Fibroblast of mammary gland (primary cell): ENCODE measurements around the gene MRGPRE.

Experiments
- DNase-seq: peaks from one replicate; pipeline ENCODE4 v3.0.0-alpha.2; 2010; ENCODE audit warnings: low read depth
- H3K4me3 ChIP-seq: 2 replicates; pipeline ENCODE4 v1.5.1; 2011; ENCODE audit warnings: low read depth, mild to moderate bottlenecking, low read length, moderate library complexity; ENCODE audit not compliant: control insufficient read depth
- TF ChIP-seq, protein P1 (sequence below): conservative IDR thresholded peaks from 2 replicates; pipeline ENCODE4 v1.5.1; 2011; ENCODE audit warnings: low read depth, low read length, inconsistent platforms; ENCODE audit not compliant: control insufficient read depth, insufficient read depth

The MRGPRE gene

DNA sequence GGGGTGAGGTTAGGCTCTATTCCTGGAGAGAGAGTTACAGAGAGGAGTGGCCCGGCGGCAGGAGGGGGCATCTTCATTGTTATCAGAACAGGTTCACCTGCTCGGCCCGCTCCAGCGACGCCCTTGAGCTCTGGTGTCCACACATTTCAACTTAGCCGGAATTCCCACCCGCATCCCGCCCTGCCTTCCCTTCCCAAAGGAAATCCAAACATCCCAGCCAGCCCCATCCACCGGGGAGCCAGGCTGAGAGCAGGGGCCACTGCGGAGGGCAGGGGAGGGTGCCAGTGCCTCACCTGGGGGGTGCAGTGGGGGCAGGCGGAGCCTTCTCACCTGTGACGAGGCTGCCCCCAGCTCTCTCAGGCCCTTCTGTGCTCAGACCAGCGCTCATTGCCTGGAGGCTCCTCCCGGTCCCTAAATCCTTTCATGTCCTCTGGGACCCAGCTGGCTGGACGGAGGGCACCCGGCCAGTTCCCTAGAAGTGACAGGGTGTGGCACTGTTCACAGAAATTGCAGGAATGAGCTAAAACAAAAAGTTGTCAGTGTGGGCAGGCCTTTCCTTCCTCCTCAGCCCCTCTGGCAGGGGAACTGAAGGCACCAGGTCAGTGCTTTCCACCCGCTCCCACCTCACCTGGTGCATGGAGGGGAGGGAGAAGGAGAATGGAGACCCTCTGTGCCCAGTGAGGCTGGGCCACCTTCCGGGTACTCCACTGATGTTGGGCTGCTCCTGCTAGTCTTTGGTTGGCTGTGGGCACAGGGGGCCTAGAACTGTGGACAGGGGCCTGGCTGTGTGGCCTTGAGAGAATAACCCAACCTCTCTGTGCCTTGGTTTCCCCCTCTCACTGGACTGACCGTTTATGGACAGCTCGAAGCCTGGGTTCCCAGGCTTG lies 11.5 kb downstream of the MRGPRE start:
- no peak for DNase-seq
- no peak overlapping the region for H3K4me3 ChIP-seq
- TF ChIP-seq, protein P1, sequence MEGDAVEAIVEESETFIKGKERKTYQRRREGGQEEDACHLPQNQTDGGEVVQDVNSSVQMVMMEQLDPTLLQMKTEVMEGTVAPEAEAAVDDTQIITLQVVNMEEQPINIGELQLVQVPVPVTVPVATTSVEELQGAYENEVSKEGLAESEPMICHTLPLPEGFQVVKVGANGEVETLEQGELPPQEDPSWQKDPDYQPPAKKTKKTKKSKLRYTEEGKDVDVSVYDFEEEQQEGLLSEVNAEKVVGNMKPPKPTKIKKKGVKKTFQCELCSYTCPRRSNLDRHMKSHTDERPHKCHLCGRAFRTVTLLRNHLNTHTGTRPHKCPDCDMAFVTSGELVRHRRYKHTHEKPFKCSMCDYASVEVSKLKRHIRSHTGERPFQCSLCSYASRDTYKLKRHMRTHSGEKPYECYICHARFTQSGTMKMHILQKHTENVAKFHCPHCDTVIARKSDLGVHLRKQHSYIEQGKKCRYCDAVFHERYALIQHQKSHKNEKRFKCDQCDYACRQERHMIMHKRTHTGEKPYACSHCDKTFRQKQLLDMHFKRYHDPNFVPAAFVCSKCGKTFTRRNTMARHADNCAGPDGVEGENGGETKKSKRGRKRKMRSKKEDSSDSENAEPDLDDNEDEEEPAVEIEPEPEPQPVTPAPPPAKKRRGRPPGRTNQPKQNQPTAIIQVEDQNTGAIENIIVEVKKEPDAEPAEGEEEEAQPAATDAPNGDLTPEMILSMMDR: no peak

GRCh38 chr11:3220101-3220500 lies 12.1 kb downstream of the MRGPRE start:
- DNase-seq: no peak
- TF ChIP-seq, protein P1: no peak
- no peak overlapping the region for H3K4me3 ChIP-seq

GRCh38 chr11:3219281-3219892 lies 12.8 kb downstream of the MRGPRE start:
- no peak overlapping the region for H3K4me3 ChIP-seq
- DNase-seq: no peak
- TF ChIP-seq, protein P1: no peak

DNA sequence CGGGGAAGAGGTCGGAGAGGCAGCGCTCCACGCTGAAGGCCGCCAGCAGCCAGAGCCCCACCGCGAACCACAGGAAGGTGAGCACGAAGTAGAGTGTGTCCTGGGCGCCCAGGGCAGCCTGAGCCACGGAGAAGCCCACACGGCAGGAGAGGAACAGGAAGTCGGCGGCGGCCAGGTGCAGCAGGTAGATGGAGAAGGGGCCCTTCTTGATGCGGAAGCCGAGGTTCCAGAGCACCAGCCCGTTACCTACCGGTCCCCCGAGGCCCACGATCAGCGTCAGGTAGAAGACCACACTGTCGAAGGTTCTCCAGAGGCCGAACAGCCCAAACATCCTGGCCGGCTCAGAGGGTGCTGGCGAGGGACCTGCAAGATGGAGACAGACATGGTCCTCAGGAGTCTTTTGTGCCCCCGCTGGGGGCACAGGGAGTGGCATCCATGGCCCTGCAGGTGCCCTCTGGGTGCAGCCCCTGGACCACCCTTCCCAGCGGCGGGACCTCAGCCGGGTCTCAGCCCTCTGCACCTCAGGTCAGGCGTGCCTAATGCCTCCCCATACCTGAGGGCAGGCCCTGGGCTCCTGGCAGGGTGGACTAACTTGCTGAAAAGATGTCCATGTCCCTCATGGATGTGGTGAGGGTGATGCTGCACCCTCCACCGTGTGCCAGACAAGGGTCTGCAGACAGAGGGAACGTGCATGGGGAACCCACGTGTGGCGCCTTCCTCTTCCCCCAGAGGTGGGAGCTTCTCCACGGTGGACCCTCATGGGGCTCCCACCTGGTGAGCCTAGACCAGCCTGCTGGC lies 13.5 kb downstream of the MRGPRE start, which contains the start of gene MRGPRG:
Gene MRGPRG, minus strand, starts transcription at position 331 of the 798 bp plus-strand sequence. Its CDS starts 0 bp downstream, at position 331.
- DNase-seq: no peak
- TF ChIP-seq, protein P1: no peak
- H3K4me3 ChIP-seq: no peak within 1 kb of the TSS

GRCh38 chr11:3217818-3218482 lies 14.3 kb downstream of the MRGPRE start:
- no peak for DNase-seq
- TF ChIP-seq, protein P1: no peak
- H3K4me3 ChIP-seq: no peak overlapping the region

DNA sequence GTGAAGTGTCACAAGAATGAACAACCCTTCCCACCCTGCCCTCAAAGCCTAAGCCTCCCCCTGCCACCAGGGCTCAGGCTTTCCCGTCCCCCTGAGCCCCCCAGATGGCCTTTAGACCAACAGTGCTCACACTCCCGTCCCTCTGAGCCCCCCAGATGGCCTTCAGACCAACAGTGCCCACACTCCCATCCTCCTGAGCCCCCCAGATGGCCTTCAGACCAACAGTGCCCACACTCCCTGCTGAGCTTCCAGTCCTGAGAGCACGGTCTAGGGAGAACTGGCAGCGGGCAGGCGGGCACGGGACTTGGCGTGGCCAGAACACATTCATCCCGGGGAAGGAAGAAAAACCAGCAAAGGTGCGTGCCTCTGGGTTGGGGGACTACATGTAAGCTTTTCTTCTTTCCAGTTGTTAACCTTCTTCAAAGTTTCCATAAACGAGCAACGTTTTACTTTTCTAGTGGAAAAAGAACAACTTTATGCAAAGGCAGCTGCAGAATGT lies 16.1 kb downstream of the MRGPRE start:
- no peak for DNase-seq
- TF ChIP-seq, protein P1: no peak
- no peak overlapping the region for H3K4me3 ChIP-seq
